GM10847 (cell line): ENCODE data around the gene FNIP2.

Experiments used
- POLR2A ChIP-seq: IDR thresholded peaks from 2 replicates; pipeline ENCODE4 v1.6.1; 2011; ENCODE audit not compliant: insufficient read length; ENCODE audit errors: extremely low read depth

FNIP2 gene

DNA sequence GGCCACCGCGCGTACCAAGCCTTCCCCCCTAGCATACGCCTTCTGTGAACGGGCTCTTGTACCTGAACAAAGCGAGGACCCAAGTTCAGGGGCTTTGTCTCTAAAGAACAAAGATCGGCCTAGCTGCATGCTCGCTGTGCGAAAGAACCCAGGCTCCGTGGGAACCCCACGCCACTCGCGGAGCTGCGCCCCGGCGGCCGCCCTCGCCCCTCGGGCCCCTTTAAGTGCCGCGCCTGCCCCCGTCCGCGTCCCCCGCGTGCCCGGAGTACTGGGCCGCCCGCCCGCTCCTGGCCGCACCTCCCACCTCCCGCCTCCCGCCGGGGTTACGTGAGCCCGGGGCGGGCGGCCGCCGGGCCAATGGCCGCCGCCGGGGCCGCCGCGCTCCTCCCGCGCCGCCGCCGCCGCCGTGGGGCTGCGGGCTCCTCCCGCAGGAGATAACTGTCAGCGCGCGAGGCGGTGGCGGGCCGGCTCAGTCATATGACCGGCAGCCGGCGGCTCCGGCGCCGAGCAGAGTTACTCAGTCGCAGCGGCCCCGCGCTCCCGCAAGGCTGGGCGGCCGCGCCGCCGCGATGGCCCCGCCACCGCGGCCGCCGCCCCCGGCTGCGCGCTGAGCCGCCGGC lies at the start of gene FNIP2:
TSS of gene FNIP2 (plus strand) at position 472 of the 620 bp plus-strand sequence. CDS start 187 bp downstream, outside the sequence.
- peak; percentile 38 for TF ChIP-seq POLR2A

DNA sequence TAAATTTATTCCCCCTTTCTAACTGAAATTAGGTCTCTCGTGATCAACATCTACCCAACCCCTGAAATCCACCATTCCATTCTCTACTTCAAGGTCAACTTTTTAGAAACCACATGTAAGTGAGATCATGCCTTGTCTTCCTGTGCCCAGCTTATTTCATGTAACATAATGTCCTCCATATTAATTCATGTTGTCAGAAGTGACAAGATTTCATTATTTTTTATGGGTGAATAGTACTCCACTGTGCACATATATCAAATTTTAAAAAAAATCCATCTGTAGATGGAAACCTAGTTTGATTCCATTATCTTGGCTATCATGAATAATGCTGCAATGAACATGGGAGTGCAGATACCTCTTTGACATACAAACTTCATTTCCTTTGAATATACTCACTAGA lies 47.1 kb upstream of the FNIP2 start:
- TF ChIP-seq POLR2A: no peak

DNA sequence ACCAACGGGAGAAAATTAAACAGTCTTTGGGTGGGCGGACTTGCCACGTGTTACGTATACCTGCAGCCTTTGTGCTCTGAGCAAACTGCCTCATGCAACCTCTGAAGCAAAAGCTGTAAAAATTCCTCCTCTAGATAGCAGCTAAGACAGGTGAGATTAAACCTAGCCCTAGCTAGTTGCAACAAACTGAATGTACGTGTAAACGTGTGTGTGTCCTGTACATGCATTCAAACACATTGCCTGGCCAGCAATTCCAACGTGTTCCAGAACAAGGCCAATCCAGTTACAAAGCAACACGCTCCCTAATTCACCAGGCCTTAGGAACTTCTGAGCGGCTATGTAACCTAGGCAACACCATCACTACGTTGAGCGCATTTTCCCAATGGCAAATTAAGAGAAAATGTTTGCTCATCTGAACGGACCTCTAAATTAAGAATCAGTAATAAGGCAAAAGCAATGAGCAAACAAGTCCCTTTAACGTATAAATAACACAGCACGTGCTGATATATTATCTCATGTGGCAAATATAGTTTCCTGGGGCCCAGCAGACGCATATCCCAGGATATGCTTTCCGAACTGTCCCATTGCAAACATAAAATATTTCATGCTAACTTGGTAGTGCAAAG lies 46.4 kb upstream of the FNIP2 start:
- no peak for TF ChIP-seq POLR2A

DNA sequence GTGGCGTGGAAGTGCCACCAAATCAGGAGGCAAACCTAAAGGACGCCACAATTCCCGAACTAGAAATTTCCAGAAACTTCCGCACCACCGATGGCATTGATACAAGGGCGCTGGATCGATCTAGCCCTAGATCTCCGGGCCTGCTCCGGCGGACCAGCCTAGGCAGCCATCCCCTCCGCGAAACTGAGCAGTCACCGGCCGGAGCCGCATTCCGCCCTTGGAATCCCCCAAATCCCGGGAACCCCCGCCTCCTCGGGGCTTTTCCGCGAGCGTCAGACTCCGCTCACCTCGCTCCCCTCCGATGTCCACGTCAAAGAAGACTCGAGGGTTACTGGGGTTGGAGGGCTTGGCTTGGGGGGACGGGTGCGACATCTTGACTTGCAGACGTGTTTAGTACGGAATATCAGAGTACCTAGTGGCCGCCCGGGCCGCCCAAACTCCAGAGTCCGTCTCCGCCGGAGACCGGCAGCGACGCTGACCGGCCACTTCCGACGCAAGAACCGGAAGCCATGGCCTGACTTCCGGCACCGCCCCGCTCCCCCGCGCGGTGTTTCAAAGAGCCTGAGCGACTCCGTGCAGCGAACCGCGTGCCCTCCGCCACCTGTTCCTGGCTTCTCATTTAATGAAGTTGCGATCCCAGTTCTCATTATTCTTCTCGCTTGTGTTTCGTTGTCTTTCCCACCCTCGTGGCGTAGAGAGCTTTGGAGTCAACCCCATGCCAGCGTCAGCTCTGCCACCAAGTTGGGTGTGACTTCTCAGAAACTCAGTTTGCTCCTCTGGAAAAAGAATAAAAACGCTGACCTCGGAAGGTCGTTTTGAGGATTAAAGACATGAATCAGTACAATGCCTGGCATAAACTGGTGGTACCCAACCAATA lies 45.7 kb upstream of the FNIP2 start, which contains the start of gene PPID:
TSS of gene PPID (minus strand) at position 480 of the 877 bp plus-strand sequence. CDS start at position 372, 108 bp downstream.
- TF ChIP-seq POLR2A: peak; percentile 84

DNA sequence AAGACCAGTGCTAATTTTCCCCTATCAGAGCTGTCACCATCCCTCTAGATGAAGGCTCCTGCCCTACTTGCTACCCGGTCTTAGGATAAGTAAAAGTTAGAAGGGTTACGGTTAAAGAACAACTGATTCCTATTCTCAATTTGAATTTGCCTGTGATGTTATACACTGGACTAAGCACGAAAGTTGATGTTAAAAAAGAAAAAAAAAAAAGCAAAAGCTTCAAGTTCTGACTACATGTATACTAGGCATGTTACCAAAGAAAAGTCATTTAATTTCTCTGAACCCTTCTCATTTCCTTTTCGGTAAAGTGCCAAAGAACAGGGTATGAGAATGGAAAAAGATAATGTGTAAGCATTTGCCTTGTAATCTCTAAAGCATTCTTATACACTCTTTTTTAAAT lies 44.2 kb upstream of the FNIP2 start:
- no peak for TF ChIP-seq POLR2A

DNA sequence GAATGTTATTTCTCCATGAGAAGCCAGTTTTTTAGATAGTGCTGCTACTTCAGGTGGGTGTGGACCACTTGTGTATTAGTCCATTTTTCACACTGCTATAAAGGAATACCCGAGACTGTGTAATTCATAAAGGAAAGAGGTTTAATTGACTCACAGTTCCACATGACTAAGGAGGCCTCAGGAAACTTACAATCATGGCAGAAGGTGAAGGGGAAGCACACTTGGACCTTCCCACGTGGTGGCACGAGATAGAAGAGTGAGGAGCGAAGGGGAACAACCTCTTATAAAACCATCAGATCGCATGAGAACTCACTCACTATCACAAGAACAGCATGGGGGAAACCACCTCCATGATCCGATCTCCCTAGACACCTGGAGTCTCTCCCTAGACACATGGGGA lies 42.2 kb upstream of the FNIP2 start:
- no peak for TF ChIP-seq POLR2A

DNA sequence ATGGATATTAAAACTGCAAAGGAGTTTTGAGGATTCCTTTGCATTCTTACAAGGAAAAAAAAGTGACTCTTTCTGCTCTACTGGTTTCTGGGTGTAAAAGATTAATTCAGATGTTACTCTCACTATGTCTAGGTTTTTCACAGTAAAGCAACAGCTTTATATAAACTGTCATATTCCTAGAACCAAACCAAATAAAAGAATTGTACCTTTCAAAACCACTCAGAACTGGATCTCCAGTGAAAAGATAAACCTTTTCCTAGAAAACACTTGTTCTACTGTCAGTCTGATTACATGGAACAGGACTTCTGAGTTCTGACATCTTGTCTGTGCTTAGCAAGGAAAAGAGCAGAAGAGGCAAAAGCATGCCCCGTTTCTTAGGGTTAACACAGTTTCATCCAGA lies 40.6 kb upstream of the FNIP2 start:
- TF ChIP-seq POLR2A: no peak

DNA sequence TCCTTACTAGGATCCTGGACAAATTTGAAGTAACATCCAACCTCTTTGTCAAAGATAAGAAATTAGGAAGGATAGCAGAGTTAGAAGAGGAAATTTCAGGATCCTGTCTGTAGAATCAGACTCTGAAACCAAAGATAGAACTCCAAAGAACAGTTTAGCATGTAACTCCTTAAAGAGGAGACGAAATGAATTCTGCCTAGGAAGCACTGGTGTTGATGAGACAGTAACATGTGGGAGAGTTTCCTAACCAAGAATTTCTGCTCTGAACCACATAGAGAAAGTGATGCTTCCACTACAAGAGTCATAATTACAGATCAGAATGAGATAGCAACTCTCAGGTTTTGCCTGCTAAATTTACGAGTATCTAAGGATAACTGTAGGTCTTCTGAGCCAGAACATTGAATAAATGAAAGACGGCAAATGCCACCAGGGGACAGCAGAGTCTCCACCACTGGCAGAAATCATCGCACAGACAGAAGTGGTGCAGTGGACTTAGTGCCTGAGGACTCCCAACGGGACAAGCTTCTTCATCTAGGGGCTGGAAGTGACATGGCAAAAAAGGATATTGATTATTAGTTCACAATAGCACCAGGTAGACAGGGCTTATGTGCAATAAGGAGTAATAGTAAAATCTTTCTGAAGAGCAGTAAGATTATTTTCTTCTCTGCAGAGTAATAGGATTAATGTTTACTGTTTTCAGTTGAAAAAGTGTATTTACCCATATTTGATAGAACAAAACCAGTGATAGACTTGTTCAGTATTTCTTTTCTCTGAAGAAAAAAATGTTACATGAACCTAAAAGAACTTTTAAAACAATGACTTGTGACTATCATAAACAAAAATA lies 38.9 kb upstream of the FNIP2 start:
- TF ChIP-seq POLR2A: no peak

DNA sequence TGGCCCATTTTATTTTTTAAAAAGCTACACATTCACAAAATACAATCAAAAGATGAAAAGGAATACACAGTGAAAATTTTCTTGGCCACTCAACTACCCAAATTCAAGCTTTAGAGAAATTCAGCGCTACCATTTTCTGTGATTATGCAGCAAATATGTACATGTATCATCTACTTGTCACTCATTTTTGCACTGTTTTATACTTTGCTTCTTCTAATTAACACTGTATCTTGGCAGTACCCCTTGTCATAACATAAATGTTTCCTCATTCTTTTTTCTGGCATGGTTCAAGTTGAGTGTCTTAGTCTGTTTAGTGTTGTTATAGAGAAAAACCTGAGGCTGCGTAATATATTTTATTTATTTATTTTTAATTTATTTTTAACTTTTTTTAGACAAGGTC lies 30.0 kb upstream of the FNIP2 start:
- no peak for TF ChIP-seq POLR2A

DNA sequence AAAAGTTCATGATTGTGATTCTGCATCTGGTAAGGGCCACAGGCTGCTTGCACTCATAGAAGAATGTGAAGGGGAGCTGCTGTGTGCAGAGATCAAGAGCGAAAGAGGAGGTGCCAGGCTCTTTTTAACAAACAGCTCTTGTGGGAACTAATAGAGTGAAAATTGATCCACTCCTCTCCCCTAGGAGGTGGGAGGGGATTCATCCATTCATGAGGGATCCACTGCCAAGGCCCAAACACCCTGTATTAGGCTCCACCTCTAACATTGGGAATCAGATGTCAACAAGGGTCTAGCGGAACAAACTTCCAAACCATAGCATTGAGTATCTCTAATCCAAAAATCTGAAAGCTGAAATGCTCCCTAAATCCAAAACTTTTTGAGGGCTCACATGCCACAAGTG lies 29.2 kb upstream of the FNIP2 start:
- TF ChIP-seq POLR2A: no peak

DNA sequence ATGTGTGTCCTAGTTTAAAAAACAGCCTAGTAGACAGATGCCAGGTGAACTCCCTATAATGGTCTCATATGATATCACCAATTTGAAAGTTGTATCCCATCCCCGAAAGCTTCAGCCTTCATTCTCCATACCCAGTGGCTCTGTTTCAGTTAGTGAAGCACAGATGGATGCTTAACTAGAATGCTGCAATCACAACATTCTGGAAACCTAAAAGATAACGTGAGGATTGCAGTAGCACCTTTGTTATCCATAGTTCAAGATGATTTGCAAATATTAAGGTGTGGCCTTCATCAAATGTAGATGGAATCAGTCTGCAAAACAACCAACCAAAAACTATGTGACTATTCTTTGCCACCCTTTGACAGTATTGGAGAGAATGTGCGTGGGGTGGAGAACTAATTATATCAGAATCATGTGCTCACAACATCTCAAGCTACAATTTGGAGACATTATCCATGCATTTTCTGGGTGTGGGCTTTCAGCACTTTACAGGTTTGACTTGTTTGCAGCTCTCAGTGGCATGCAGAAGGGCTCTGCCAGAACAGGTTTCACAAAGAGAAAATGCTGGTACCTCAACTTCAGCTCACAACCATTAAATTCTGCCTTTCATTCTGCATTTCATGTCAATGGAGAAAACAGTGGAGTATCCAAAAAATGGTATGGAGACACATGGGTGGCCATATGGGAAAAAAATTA lies 27.4 kb upstream of the FNIP2 start:
- TF ChIP-seq POLR2A: no peak

DNA sequence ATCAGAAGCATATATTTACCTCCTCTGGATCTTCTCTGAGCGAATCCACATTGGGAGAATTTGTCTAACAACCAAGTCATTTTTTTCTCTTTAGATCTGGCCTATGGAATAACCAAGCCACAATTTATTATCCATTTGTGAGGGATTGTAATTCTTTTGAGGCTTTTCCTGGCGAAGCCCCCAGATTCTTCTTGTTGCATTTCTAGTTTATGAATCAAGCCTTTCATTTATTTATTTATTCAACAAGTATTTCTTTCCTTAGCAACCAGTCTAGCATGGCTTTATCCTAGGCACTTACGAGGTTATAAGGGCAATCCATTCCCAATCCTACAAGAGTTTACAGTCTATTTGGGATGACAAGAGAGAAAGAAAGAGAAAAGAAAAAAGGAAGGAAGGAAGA lies 18.4 kb upstream of the FNIP2 start:
- no peak for TF ChIP-seq POLR2A

DNA sequence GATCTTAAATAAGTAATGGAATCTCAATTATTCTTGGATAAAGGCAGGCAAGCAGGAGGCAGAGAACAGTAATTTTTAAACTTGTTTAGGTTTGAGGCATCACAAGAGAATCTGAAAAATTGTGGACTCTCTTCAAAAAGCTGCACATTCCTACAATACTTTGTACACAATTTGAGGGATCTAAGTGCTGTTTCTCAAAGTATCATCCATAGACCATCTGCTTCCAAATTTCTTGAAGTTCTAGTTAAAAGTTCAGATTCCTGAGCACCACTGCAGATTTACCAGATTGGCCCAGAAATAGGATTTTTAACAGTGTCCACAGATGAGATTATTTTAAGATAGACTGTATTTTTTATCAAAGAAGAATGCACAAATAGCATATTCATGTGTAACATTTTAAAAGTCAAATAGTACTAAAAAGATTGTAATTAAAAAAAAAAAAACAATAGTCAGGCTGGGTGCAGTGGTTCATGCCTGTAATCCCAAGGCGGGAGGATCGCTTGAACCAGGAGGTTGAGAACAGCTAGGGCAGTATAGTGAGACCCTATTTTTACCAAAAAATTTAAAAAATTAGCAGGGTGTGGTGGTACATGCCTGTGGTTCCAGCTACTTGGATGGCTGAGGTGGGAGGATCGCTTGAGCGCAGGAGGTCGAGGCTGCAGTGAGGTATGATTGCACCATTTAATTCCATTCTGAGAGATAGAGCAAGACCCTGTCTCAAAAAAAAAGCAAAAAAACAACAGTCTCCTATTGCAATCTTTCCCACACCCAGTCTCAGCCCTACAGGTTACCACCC lies 14.2 kb upstream of the FNIP2 start:
- no peak for TF ChIP-seq POLR2A

DNA sequence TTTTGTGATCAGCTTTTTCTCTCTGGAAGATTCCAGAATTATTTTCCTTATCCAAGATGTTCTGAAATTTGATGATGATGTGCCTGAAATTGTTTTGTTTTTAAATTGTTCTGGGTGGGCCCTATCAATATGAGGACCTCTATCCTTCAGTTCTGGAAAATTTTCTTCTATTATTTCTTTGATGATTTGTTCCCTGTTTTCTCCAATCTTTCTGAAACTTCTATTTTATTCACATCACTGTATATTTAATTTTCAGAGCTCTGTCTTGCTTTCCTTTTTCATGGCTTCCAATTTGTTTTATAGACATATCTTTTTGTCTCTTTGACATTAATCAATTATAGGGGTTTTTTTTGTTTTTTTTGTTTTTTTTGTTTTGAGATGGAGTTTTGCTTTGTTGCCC lies 12.2 kb upstream of the FNIP2 start:
- TF ChIP-seq POLR2A: no peak
